ENCODE data around the gene CD160.
"Not testable (repeated sequence)": the region's sequence is repeated elsewhere in the genome, so short reads cannot be mapped to it uniquely, and the experiment has no call there.

Gene CD160, protein sequence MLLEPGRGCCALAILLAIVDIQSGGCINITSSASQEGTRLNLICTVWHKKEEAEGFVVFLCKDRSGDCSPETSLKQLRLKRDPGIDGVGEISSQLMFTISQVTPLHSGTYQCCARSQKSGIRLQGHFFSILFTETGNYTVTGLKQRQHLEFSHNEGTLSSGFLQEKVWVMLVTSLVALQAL

DNA sequence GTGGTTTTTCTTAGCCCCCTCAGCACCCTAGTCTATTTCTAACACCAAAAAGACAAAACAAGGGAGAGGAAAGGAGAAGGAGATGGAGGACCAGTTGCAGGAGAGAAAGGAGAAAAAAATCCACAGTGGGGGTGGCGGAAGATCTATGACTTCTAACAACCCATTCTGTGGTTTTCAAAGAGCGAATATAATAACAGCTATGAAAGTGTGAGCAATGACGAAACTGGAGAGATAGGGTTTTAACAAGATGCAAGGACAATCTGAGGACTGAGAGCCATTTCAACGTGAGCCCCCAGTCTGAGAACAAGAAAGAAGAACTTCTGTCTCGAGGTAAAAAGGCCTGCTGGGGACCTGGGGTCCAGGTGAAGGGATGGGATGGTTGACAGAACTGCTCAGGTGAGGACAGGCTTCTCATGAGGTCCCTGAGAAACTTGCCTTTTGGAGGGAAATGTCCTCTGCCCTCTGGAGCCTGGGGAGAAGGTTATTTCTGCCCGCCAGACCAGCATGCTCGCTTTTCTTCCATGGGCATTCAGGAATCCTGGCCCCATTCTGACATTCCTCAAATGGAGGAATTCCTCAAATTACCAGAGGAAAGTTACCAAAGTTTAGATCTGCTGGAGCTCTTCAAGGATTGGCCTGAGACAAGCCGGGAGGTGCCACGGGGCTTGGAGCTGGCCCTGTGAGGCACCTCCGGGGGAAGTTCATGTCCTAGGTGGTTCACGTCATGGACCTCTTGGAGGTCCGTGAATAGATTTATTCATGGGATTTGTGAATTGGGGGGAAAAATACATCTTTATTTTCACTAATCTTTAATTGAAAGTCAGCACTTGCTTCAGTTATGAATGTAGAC lies at the start of gene CD160:
Gene CD160 (plus strand): TSS at position 270 of the 850 bp plus-strand sequence. CDS start 8,829 bp downstream, outside the sequence.
- no peak for DNase-seq (ENCODE audit: low read depth)

DNA sequence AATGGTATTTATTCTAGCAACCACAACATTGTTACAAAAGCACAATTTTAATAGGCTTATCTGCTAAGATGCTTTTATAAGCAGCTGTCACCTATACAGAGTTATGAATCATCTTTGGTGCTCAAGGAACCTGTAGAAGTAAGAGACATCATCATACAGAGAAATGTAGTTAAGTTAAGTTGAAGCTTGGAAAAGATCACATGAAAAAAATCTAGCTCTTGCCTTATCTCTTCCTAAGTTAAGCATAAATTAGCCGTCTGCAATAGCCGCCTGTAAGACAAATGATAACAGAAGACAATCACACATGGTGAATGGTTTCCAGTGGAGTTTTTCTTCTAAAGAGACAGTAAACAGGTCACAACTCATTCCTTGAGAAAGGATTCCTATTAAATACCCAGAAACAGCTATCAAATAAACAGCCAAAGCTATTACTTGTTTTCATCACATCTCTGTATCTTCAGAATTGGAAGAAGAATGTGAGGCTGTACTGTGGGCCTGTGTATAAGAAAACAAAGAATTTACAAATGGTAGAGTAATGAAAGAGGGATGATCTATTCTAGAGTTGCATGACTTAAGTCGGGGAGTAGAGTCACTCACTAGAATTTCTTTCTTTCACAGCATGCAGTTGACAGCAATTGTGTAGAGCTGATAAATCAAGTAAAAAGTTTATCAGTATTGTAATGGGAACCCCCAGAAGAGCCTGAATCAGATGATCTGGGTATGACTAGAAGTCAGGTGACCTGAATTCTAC lies 48.1 kb upstream of the CD160 start:
- DNase-seq (ENCODE audit: low read depth) = not testable (repeated sequence)

DNA sequence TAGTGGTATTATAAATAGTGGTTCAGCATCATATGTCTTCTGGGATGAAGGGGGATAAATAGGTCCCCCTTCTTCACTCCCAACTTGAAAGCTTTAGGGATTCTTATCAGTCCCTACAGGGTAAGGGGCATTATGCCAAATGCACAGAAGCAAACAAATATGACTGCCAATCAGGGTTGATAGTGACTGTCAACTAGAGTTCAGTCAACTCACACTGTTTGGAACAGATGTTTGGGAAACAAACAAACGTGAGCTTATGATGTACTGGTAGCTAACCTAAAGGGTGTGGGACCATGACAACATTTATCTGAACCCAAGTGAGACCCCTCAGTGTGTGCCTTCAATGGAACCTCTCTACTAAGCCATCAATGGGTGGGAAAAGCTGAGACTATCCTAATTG lies 46.1 kb upstream of the CD160 start:
- not testable (repeated sequence) for DNase-seq (ENCODE audit: low read depth)

DNA sequence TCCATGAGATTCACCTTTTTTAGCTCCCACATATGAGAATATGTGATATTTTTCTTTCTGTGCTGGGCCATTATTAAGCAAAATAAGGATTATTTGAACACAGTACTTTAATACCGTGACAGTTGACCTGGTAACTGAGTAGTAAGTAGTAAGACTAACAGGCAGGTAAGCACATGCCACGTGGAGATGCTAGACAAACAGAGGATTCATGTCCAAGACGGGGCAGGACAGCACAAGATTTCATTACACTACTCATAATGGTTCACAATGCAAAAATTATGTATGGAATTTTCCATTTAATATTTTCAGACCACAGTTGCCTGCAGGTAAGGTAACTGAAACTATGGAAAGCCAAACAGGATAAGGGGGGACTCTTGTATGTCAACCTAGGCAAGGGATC lies 34.4 kb upstream of the CD160 start:
- DNase-seq (ENCODE audit: low read depth) = not testable (repeated sequence)

DNA sequence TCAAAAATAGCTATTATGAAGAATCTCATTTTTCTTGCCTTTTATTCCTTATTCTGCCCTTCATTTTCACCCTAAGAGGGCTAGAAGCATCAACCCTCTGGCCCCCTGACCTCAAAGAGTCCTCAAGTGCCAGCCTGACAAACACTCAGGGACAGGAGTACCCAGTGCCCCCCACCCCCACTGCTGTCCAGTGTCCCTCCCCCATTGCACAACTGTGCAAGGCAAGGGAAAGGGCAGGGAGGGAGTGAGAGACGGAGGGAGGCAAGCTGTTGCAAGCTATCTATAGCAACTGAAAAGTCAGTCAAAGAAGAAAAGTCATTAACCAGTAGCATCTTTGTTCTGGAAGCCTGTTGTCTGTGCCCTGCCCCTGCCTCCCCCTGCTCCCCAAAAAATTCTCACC lies 33.2 kb upstream of the CD160 start:
- not testable (repeated sequence) for DNase-seq (ENCODE audit: low read depth)

DNA sequence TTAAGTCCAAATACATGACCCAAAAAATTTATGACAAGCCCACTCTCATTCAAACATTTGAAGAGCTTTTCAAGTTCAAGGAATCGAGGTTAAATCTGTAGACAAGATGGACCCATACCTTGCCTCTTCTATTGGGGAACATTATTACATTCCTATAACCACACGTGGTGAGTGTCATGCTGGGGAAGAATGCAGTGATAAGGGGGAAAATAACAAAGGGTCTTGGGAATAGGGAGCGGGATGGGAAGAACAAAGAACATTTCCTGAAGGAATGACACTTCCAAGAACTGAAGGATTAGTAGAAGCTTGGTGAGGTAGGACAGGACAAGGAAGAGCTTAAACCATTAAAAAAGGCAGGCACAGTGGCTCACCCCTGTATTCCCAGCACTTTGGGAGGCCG lies 31.0 kb upstream of the CD160 start:
- DNase-seq (ENCODE audit: low read depth) = no peak

DNA sequence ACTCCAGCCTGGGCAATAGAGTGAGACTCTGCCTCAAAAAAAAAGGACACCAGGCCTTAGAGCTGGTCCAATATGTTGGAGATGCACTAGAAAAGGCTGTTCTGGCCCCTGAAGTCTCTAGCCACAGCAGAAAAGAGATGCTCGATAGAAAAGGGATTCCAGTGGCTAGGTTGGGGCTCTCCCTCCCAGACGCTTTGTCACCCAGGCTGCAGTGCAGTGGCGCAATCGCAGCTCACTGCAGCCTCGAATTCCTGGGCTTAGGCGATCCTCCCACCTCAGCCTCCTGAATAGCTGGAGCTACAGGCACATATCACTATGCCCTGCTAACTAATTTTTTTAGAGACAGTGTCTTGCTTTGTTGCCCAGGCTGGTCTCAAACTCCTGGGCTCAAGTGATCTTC lies 30.4 kb upstream of the CD160 start:
- DNase-seq (ENCODE audit: low read depth) = no peak

DNA sequence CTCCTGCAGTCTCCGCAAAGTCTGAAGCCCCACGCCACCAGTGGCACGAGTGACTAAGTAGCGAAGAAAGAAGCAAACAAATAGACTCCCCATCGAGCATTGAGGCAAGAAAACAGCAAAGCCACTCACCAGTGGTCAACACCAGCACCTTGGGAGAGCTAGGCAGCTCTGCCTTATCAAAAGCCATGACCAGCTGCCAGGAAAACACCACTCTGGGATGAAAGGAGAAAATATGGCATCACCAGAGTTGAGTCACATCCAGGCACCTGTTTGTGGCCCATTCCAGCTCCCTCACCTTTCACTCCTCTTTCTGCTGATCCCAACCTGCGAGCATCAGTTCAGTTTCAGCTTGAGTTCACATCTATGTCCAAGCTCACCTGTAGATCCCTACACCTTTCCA lies 29.4 kb upstream of the CD160 start:
- no peak for DNase-seq (ENCODE audit: low read depth)

DNA sequence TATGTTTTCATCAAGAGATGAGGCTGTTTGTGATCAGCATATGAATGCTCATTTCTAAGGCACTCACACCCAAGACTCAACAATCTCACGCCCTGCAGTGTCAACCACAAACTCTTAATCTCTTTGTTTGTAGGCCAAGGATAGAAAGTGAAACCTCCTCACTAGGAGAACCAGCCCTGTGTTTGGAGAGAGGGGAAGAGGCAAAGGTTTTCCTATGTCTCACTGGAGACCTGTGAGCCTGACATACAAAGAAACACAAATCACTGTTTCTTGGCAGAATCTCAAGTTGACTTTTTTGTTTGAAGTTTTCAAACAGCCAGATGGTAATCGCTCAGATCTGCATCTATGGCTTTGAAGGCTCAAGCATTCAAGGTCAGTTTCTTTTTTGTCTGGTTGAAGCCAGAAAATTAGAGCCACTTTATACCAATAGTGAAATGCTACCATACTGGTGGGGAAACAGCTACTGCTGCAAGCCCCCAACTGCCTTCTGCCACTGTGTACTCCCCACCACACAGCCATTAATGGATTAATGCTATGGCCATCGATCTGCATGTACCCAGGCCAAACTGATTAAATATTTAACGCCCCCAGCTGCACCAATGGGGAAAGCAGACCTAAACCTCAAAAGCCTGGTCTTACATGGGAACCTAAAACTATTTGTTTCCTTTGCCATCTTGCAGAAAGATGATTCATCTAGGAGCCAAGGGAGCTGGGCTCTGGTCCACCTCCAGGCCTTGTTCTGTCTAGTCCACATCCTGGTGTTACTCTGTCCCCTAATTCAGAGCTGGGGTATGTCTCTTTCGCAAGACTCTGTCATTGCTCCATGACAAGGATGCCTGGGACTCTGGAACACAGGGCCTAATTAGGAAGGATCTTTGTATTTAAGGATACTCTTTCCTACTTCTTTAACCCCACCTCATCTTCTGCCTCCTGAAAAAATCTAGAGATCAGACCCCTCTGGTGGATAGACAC lies 28.4 kb upstream of the CD160 start:
- DNase-seq (ENCODE audit: low read depth) = peak; percentile 73

DNA sequence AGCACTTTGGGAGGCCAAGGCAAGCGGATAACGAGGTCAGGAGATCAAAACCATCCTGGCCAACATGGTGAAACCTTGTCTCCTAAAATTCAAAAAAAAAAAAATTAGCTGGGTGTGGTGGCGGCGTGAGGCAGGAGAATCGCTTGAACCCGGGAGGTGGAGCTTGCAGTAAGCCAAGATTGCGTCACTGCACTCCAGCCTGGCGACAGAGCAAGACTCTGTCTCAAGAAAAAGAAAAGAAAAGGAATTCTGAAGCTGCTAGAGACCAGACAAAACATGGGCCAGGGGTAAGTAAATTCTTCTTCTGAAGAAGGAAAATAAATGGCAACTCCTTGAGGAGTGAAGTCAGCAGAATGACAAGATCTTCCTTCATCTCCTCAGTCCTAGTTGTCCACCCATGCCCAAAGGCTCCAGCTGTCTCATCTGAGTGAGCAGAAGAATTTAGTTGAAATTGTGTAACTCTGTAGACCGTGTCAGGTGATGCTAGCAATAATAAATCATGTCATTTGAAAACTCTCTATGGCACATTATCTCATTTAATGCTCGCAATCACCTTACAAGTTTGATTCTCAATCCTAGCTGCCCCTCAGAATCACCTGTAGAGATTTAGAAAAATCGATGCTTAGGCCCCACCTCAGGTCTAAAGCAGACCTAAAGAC lies 26.4 kb upstream of the CD160 start:
- DNase-seq (ENCODE audit: low read depth) = no peak

DNA sequence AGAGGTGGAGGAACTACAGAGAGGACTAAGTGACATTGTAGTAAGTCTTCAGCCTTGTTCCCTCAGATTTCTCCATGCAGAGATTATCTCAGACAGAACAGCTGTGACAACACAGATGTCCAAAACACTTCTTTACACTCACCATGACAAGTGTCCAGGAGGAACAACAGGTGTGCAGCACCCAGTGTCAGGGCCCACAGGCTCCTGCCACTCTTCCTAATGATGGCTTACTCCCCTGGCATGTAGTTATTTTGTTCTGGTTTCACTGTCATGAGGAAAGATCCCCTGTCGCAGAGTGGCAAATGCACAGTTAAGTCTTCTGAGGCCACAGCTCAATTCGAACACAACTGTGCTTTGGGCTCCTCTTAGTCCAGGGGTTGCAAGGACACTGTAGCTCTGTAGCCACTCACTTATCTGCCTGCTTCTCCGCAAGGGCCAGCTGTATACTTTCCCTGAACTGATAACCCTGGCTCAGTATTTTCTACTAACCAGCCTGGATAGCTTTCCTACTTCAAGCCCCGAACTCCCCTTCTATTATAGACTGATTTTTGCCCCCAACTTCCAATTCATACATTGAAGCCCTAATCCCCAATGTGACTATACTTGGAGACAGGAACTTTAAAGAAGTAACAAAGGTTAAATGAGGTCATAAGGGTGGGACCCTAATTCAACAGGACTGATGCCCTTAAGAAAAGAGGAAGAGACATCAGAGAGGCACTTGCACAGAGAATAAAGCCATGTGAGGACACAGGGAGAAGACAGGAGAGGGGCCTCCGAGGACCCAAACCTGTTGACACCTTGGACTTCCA lies 23.3 kb upstream of the CD160 start:
- DNase-seq (ENCODE audit: low read depth) = no peak

DNA sequence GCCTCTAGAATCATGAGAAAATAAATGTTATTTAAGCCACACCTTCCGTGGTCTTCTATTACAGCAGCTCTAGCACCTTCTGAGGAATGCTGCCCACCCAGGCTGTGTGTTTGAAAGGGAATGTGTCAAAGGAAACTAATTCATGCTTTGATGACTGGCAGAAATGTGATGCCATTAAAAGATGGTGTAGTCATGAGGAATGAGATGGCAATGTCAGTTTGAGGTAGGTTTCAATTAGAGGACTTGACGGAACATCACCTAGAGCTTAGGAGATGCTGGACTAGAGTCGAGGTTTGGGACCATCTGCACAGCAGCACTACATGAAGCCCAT lies 22.7 kb upstream of the CD160 start:
- no peak for DNase-seq (ENCODE audit: low read depth)

DNA sequence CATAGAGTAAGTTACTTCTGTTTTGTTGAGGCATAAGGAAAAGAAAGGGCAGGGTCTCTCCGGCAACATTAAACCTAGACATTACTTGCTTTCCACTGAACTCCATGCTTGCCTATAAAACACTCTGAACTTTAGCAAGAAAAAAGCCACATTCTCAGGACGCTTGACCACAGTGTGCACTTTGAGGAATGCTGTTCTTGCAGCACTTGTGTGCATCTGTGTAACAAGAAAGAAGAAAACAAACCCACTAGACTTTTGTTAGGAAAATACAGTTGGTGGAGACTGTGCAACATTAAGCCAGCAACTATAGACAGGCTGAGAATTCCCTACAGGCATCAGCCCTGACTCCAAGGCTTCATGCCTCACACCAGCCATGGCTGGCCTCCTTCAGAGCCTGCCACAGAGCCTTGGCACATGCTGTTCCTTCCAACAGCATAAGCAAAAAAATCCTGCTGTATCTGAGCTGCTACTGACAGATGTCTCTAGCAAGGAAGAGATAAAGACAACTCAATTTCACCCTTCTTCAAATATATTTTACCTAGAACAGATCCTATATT lies 17.9 kb upstream of the CD160 start:
- no peak for DNase-seq (ENCODE audit: low read depth)

DNA sequence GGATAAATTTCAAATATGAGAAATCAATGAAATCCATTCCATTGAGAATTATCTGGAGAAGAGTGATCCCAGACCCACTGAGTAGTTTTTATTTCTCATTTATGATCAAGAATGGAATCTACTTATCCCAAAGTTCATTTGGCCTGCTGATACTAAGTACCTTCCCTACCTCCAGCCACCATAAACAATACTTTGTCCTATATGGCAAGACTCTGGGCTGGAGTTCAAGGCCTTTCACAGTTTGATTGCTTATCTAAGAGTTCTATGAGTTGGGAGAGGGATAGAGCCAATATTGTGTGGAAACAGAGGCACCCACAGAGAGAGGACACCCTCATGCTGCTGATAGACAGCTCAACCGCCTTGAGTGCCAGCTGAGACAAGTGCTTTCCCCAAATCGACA lies 17.2 kb upstream of the CD160 start:
- no peak for DNase-seq (ENCODE audit: low read depth)

DNA sequence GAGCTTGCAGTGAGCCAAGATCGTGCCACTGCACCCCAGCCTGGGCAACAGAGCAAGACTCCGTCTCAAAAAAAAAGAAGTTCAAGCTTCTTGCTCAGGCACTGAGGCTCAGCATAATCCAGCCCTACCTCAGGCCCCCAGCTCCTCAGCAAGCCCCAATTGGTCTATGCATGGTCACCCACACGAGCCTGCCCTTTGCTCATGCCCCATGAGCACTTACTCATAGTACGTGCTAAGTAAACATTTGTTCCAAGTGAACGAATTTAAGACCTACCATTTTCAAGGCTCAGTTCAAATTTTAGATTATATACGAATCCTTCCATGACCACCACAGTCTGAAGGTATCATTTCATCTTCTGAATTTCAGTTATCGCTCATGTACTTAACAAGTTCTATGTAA lies 16.5 kb upstream of the CD160 start:
- DNase-seq (ENCODE audit: low read depth) = no peak

DNA sequence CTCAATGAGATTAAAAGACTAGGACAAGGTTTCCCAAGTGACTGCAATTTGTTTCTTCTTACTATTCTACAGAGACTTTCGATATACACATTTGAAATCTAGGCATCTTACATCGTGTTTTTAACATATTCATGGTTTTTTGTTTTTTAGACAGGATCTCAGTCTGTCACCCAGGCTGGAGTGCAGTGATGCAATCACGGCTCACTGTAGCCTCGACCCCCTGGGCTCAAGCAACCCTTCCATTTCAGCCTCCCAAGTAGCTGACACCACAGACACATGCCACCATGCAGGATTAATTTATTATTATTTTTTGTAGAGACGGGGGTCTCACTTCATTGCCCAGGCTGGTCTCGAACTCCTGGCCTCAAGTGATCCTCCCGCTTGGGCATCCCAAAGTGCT lies 13.7 kb upstream of the CD160 start:
- DNase-seq (ENCODE audit: low read depth) = no peak

DNA sequence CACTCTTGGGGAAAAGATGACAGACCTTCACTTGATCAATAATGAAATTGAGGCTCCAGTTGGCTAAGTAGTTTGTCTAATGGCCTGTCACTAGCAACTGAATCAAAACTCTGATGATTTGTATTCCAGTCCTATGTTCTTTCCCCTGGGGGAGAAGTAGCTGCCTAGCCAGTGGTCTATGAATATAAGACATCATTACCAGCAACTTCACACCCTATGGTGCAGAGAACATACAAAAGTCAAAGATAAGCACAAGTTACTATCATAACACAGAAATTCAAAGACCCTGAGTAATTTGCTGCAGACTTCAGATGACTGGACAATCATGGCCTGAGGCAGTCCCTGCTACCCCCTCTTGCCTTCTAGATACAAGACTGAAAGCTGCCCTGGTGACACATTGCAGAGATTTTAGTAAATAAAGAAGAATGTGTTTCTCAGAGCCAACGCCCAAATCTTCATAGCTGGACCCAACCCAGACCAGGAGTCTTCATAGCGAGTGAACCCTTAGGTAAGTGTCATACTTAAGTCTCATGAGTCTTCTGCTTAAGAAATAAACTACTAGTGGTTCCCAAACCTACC lies 13.1 kb upstream of the CD160 start:
- DNase-seq (ENCODE audit: low read depth) = no peak

DNA sequence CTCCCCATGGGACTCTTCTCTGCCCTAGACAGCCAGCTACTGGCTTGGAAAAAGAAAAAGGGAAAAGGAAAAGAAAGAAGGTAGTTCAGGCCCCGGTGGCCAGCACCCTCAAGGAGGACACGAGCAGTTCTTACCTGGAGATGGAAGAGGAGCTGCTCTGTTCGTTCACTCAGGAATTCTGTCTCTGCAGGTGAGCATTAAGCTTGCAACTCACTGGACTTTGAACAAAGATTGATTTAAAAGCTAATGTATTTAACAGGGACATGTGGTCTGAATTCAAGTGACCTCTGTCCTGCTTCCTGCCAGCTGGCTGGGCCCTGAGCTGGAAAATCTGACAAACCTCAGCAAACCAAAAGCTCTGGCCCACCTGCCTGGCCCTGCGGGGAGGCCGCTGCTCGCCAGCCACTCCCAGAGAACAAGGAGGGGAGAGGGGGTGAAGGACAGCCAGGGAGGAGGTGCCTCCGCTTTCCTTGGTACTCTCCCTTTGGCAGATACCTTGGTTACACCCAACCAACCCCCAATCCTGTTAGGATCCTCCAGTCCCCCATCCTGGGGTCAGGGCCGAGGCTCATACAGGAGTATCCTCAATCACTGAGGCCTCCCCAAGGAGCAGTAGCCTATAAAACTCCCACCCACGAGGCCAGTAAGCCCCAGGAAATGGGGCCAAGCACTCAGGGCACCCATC lies 12.0 kb upstream of the CD160 start, which contains the start of gene PDZK1:
Gene PDZK1 (minus strand): TSS at position 186 of the 685 bp plus-strand sequence. CDS start 19,347 bp downstream, outside the sequence.
- no peak for DNase-seq (ENCODE audit: low read depth)

DNA sequence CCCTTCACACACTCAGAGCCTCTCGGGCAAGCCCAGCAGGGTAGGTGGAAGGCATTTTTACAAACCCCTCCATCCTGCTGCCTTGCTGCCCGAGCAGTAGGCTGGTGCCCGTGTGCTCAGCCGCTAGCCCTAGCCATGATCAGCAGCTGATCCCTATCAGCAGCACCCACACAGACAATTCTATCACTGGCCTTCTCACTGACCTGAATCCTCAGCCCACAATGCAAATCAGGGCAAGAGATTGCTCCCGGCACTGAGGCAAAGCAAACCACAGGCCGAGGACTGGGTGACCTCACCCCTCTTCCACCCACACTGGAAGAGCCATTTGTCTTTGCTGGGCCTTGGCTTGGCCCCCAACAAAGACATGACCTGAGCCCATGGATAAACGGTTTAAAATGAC lies 11.2 kb upstream of the CD160 start:
- no peak for DNase-seq (ENCODE audit: low read depth)
